ENCODE results near the gene ZMYND8. TPM values are rescaled to one million over a fixed set of nuclear protein-coding genes. Genes with fewer than 3 reads are reported as not detected.
"Not testable (repeated sequence)": the region's sequence is repeated elsewhere in the genome, so short reads cannot be mapped to it uniquely, and the experiment has no call there.

ZMYND8 gene
- total RNA-seq, 1 experiment from 2014 or later: 107 TPM

- POLR2A ChIA-PET (ENCODE audit: unreplicated experiment): interaction anchor here (0.6 to 1.6 kb wide), 4 partner anchors 49 to 693 kb away, joined by 5 to 6 read pairs (median 6); no protein-coding TSS in a partner anchor
- peaks cover 59% of the 10 kb centered on the region for H3K4me1 ChIP-seq (replicated peaks; ENCODE audit: insufficient read depth)
- H3F3A ChIP-seq (ENCODE audit: insufficient read depth, low read depth): peaks cover 67% of the 10 kb centered on the region
- peak; percentile 77 to 99 for DNase-seq
- peaks cover 9% of the 10 kb centered on the region for H3K9me3 ChIP-seq (ENCODE audit: insufficient read depth, low read depth)
- no peaks in the 10 kb centered on the region for H3K36me3 ChIP-seq (ENCODE audit: low read depth)
- peak overlapping the region; percentile 99 for H3K27ac ChIP-seq
- no peak overlapping the region for H3K4me3 ChIP-seq
- no peak overlapping the region for H2AFZ ChIP-seq
- intact Hi-C loops (cut with micrococcal nuclease; ENCODE audit: unreplicated experiment): loop anchor here (1.0 to 10.0 kb wide), 2 partner anchors 231 to 1235 kb away; no protein-coding TSS in a partner anchor
- peak overlapping the region; percentile 29 for H3K4me2 ChIP-seq
- no peaks in the 10 kb centered on the region for H3K27me3 ChIP-seq (ENCODE audit: insufficient read depth, low read depth)
- no peaks in the 10 kb centered on the region for H3K9me2 ChIP-seq (ENCODE audit: insufficient read depth)
- no peaks in the 10 kb centered on the region for H3K79me2 ChIP-seq (ENCODE audit: low read depth)
- no peak for TF ChIP-seq EZH2 (IDR thresholded peaks at IDR 0.05; ENCODE audit: low read depth)
- TF ChIP-seq CTCF (conservative IDR thresholded peaks at IDR 0.05): no peak
- BruUV-seq (replicated peaks): no TSS peak
- no peaks in the 10 kb centered on the region for H4K20me1 ChIP-seq (ENCODE audit: insufficient read depth)
- CTCF ChIA-PET: interaction anchor here (0.6 to 1.2 kb wide), 3 partner anchors 28 to 231 kb away, joined by 3 to 13 read pairs (median 7); no protein-coding TSS in a partner anchor
Observed at GRCh38 chr20:47389867-47390347, 33.4 kb upstream of the ZMYND8 start.

GRCh38 chr20:47385968-47386367 lies 29.5 kb upstream of the ZMYND8 start:
- H3K9me2 ChIP-seq (ENCODE audit: insufficient read depth); H3K9me3 ChIP-seq (ENCODE audit: insufficient read depth, low read depth); BruUV-seq (replicated peaks); H4K20me1 ChIP-seq (ENCODE audit: insufficient read depth); H3K36me3 ChIP-seq (ENCODE audit: low read depth); H3K27ac ChIP-seq; POLR2A ChIA-PET (ENCODE audit: unreplicated experiment); H3K79me2 ChIP-seq (ENCODE audit: low read depth); H2AFZ ChIP-seq; DNase-seq; H3K27me3 ChIP-seq (ENCODE audit: insufficient read depth, low read depth); H3K4me3 ChIP-seq; H3K4me2 ChIP-seq: not testable (repeated sequence)
- Histone ChIP-seq H3K4me1 (replicated peaks; ENCODE audit: insufficient read depth) (peaks cover 48% of the 10 kb centered on the region), H3F3A (ENCODE audit: insufficient read depth, low read depth) (peaks cover 47% of the 10 kb centered on the region)
- intact Hi-C loops (cut with micrococcal nuclease; ENCODE audit: unreplicated experiment): loop anchor here (2.0 to 10.0 kb wide), 2 partner anchors 115 to 1239 kb away; partner anchors contain the start of gene NCOA3
- CTCF ChIA-PET: interaction anchor here (0.7 kb wide), 1 partner anchor 634 kb away, joined by 4 read pairs; no protein-coding TSS in a partner anchor

- intact Hi-C loops (cut with micrococcal nuclease; ENCODE audit: unreplicated experiment): loop anchor here (5.0 to 10.0 kb wide), 3 partner anchors 51 to 1242 kb away; no protein-coding TSS in a partner anchor
- no peaks in the 10 kb centered on the region for H3K27me3 ChIP-seq (ENCODE audit: insufficient read depth, low read depth)
- peaks cover 21% of the 10 kb centered on the region; the same call in 1 of the 2 replicates for H3F3A ChIP-seq (ENCODE audit: insufficient read depth, low read depth)
- H3K9me3 ChIP-seq (ENCODE audit: insufficient read depth, low read depth): no peaks in the 10 kb centered on the region
- CTCF ChIA-PET: interaction anchor here (0.5 to 3.3 kb wide), 10 partner anchors 25 to 238 kb away, joined by 3 to 47 read pairs (median 4); partner anchors contain the start of gene ZMYND8
- TF ChIP-seq EZH2 (IDR thresholded peaks at IDR 0.05; ENCODE audit: low read depth) (no peak), CTCF (conservative IDR thresholded peaks at IDR 0.05) (no peak)
- H2AFZ ChIP-seq: no peak overlapping the region
- BruUV-seq (replicated peaks): no TSS peak
- no peaks in the 10 kb centered on the region for H4K20me1 ChIP-seq (ENCODE audit: insufficient read depth)
- no peaks in the 10 kb centered on the region for H3K36me3 ChIP-seq (ENCODE audit: low read depth)
- H3K9me2 ChIP-seq (ENCODE audit: insufficient read depth): no peaks in the 10 kb centered on the region
- DNase-seq: no peak
- POLR2A ChIA-PET (ENCODE audit: unreplicated experiment): interaction anchor here (1.1 kb wide), 1 partner anchor 27 kb away, joined by 3 read pairs; the partner anchor contains the start of gene ZMYND8
- H3K27ac ChIP-seq: no peak overlapping the region
- H3K4me2 ChIP-seq: no peak overlapping the region
- no peak overlapping the region for H3K4me3 ChIP-seq
- H3K79me2 ChIP-seq (ENCODE audit: low read depth): no peaks in the 10 kb centered on the region
- peaks cover 25% of the 10 kb centered on the region for H3K4me1 ChIP-seq (replicated peaks; ENCODE audit: insufficient read depth)
Observed at GRCh38 chr20:47382746-47383415, 26.4 kb upstream of the ZMYND8 start.
